Left kidney (tissue), 2 donors: ENCODE data around the gene OXCT1. TPM values are rescaled to one million over a fixed set of nuclear protein-coding genes. Genes with fewer than 3 reads are reported as not detected.
"Not testable (repeated sequence)": the region's sequence is repeated elsewhere in the genome, so short reads cannot be mapped to it uniquely, and the experiment has no call there.

Source experiments
- DNase-seq: peaks from one replicate; pipeline ENCODE4 v3.0.0-alpha.2; 2013
- polyA plus RNA-seq: library from polyadenylated mRNA; unstranded; fragments of 120-200 nt; gene quantifications from one replicate; pipeline ENCODE4 v1.2.1, GENCODE V29; 2013; ENCODE audit not compliant: insufficient read length

Gene OXCT1
- polyA plus RNA-seq, 1 donor = 65.2 TPM

DNA sequence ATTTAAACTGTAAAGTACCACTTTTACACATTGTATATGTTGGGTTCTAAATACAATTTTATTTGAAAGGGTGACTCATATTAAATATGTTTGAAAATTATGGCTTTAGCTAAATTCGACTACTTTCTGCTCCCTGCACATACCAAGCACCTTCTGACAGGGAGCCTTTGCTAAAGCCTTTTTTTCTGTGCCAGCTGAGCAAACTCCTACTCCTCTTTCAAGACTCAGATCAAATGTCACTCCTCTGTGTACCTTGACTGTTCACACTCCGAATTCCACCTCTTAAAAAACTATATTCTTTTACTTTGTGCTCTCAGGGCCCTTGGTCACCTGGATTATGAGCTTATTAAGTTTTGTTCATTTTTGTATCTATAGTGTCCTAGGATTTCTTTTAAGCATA, 6.5 kb upstream of the OXCT1 start:
- DNase-seq = no peak

DNA sequence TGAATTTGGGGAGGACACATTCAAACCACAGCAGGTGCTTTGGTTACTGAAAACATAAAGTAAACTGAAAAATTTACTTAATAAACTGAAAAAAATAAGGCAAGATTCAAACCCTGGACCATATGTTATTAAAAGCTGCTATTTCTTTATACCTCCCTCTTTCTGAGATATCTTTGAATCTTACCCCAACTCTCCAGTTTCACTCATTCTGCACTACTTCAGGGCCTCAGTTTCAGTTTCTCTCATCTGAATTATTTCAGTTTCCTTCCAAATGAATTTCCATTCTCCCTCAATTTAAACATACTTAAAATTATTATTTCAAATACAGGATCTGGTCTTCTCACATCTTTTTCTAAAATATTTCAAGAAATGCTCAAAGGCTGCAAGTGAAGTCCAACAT, 4.9 kb upstream of the OXCT1 start:
- no peak for DNase-seq

DNA sequence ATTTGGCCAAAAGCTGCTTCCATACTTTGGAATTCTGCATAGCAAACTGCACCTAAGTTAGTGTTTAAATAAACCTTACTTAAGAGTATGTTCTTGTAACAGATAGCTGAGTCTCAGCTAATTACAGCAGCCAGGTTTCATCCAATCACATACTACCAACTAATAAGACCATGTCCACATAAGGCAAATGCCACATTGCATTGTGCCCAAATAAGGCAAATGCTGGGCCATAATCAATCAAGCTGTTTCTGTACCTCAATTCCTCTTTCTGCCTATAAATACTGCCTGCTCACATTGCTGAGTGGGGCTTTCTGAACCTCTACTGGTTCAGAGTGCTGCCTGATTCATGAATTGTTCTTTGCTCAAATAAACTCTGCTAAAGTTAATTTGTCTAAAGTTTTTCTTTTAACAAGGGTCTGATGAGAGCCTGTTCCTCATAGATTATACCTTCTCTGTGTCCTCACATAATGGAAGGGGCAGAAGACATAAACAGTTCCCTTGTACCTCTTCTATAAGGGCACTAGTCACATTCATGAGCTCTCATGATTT, 4.4 kb upstream of the OXCT1 start:
- no peak for DNase-seq

DNA sequence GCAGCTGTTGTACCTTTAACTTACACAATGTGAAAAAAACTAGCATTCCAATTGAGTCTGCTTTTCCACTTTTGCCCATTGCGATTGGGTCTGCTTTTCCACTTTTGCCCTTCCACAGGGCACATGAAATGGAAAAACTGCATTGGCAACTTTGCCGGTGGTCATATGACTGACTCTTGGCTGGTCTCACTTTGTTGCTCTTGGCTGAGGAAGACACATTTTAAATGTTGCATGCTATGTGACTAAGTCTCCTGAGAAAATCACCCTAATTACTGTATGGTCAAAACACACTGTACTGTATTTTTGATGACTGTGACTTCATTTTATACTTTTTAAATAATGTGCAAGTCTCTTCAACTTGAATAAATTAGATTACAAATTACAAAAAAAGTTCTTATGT, 1.6 kb upstream of the OXCT1 start:
- DNase-seq = no peak

DNA sequence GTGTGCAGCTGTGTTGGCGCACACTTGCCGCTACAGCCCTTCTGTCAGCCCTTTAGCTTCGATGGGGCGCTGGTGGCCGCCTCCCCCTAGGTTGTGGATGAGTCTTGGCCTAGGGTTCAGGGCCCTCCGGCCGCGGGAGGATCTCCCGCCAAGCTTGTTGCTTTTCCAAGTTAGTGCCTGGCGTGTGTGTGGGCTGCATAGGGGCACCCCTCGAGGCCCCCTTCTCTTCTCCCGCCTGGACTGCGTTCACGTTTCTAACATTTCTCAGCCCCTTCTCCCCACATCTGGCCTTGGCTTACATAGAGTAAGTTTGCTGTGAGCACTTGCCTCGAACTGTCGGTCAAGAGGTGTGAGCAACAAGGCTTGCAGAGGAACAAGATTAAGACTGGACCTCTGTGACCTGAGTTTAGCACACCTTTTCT, 413 bp upstream of the OXCT1 start:
- DNase-seq = no peak

DNA sequence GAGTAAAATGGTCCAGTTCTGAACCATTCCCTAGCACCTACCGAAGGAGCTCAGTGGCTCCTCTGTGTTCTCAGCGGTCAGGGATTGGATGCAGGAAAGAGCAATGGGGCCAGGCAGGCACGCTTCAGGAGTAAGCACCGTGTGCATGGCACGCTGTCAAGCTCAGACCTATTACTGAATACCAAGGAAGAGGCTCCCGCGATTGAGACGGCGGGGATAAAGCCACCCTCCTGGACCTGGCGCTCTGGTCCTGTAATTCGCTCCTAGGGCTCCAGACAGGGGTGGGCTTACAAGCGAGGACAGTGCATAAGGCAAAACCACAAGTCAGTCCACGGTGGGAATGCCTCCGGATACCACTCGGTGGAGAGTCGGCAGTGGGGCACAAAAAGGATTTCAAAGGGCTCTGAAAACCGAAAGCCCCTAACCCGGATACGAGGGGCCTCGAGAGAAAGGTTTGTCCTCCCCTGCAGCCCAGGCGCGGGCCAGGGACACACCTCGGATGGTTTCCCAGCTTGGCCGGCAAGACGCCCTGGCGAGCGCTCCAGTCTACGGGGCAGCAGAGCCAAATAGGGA, 988 bp downstream of the OXCT1 start:
- no peak for DNase-seq

DNA sequence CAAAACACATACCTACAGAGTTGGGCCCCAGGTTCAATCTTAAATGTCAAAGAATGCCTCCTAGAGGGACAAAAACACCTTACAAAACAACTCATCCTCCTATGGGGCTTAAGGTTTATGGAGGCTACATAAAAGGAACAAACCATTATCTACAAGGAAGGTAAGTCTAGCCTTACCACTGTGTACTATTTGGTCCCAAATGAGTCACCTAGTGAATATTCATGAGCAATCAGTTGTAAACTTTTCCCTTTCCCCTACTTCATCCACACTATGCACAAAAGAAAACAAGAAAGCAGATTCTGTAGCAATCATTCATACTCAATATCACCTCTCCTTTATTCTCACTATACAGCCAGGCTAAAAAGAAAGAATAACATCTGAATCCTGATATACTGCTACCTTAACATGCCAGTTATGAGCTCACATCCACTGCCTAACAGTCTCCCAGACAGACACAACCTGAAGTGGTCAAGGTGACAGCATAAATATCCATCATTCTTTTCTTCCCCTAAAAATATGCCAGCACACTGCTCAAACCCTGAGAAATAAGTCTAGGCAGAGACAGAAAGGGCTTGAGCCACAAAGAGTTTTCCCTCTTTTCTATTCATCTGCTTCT, 6.2 kb downstream of the OXCT1 start:
- no peak for DNase-seq

DNA sequence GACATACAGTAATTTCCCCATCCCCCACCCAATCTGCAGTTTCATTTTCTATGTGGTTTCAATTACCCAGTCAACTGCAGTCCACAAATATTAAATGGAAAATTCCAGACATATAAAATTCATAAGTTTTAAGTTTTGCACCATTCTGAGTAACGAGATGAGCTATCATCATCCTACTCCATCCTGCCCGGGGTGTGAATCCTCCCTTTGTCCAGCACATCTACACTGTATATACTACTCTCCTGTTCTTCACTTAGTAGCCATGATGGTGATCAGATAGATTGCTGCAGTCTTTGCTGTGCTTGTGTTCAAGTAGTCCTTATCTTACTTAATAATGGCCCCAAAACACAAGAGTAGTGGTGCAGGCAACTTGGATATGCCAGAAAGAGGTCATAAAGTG, 11.3 kb downstream of the OXCT1 start:
- no peak for DNase-seq

DNA sequence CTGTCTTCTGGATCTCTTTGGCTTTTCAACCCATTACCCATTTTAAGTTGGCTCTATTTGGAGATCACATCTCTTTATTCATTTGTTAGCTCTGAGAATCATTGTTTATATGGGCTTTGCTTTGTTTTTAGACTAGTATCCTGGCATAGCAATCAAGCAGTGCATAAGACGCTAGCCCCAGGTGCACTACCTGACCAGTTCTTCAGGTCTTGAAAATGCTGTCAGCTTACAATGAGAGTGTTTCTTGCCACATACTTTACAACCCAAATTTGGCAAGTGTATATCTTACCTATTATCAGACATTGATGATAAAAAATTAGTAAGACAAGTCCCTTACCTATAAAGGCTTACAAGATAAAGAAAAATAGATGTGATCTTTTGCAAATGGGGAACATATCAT, 12.2 kb downstream of the OXCT1 start:
- DNase-seq = no peak

DNA sequence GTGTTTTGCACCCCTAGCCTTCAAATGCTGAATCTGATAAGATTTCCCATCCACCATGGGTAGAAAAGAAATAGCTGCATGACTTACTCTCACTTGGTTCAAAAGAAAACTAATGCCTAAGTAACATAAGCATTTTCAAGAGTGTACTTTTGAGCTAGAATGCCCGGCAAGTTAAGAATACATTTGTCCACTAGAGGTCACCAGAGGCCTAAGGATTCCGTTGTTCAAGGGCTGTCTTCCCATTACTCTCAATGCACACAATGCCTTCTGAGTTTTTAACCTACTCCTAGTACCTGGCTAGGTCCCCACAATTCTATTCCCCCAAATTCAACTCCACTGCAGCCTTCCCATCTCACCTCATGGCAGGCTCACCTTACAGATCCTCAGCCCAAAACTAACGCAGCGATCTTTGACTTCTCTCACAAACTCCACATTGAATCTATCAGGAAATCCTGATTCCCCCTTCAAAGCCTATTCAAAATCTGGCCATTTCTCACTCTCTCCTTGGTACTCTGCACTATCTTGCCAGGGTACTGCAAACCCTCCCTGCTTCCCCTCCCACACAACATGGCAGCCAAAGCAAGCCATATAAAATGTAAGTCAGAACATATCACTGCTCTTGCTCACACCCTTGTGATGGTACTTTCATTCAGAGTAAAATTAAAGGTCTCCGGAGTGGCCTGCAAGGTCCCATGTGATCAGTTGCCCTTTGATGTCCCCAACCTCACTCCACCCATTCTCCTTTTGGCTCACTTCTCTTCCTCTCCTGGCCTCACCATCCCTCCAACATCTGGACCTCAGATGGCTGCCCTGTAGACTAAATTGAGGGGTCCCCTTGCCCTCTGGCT, 13.4 kb downstream of the OXCT1 start:
- DNase-seq = peak; percentile 82

DNA sequence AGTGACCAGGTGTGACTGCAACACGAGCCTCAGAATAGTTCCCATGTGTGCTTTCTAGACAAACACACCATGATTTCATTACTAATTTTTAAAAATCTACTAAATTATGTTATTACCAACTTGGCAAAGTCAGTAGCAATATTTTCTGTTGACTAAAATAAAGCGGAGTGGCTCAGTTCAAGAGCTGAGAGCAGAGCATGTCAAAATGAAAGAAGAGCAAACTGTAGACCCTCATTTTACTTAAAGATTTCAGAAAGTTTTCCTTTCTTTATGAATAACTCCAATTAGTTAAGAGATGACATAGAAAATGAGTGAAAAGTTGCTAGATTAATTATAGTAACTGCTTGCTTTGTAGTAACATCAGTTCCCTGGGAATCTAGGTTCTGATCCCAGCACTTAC, 17.9 kb downstream of the OXCT1 start:
- DNase-seq = no peak

DNA sequence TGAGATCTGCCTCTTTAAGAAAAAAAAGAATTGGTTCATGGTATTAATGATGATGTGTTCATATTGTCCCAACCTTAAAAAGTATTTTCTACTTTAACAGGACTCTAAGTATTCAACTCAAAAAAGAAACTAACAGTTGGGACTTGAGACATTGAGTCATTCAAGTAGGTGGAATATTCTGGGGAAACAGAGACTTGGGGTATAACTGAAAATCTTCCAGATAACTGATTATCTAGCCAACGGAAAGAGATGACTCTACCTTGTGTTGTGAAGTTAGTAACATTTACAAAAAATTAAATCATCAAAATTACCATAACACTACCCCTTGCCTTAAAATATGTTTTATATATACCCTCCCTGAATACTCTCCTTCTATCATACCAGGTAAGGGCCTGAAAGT, 19.1 kb downstream of the OXCT1 start:
- no peak for DNase-seq

DNA sequence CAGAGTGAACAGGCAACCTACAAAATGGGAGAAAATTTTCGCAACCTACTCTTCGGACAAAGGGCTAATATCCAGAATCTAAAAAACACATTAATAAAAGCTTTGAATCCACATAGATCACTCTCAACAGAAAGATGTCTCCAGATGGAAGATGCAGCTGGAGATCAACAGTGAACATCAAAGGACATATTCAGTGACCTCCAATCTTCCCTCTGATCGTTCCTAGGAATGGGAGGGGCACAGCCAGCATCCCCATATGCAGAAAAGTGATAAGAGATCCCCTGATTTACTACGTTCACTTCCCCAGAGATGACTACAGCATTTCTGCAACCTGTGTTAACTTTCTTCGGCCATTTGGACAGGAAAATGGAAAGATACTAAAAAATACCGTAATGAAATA, 21.2 kb downstream of the OXCT1 start:
- DNase-seq = no peak

DNA sequence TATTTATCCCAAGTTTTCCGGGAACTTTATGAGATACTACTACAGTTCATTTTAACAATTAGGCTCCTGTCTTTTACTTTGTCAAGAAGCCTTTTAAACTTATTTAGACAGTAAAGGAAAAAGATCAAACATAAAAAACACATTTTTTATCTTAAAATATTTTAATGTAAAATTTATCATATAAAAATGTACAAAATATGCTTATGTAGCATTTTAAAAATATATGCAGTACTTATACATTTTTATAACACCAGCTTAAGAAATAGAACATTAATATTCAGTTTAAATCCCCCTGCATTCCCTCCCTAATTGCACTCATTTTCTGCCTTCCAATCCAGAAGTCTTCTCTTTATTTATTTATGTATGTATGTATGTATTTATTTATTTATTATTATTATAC, 24.5 kb downstream of the OXCT1 start:
- not testable (repeated sequence) for DNase-seq

DNA sequence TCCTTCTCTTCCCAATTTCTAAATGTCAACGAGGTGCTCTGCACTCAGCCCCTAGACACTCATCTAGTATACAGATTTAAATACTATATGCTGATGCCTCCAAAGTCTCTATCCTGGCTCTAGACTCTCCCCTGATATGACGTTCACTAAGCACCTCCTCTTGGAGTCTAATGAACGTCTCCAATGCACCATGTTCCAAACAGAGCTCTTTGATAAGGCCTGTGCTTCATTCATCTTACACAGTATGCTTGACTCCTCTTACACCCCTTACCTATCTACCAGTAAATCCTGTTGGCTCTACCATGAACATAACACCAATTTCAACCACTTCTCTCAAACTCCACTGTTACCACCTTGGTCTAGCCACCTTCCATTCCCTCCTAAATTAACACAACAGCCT, 25.7 kb downstream of the OXCT1 start:
- DNase-seq = no peak

DNA sequence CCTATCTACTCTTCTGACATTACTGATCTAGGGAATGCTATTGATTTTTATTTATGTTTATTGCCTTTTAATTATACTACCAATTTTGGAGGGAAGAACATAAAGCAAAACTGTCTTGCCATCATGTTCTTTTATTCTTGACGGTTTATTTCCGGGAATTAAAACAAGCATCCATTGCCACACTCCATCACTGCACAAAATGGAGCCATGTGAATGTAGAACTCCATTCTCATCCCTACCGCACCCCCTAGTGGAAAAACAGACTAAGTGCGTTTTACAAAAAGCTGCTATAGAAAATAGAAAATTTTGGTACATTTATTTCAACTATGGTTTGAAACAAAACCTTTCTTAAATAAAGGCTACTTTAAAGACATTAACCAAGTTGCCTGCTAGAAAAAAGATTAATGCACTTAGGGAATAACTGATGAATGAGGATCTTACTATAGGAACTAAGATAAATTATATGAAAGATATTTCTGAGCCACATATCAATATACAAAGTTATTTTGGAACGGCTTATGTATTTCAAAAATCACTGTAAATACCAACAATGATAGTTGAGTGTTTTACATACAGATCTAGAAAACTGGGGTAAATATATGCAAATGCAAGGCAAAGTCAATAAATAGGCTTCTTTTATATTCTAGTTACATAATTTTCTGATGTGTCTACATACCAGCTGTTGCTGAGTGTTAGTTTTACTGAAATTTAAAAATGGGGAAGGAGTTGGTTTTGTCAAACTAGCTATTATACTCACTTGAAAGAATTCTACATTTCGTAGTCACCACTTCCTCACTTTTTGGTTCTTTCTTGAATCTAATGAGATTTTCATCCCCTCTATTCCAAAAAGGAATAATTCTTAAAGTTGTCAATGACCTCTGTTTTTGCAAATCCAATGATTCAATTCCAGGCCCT, 26.5 kb downstream of the OXCT1 start:
- peak; percentile 42 for DNase-seq

DNA sequence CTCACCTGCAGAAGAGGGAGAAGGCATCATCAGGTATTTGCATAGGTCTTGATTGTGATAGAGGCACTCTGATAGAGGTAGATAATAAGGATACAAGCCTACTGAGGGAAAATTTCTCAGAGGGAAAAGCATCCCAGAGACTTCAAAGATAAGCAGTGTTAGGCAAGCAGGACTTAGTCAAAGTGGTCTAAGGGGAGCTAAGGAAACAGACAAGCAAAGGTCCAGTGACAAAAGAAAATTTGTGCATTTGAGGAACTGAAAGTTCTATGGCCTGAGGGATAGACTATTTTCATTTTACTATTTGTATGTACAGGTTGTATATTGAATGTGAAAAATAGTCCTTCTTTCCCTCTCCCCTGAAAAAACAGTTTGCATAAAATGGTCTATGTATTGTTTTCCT, 27.4 kb downstream of the OXCT1 start:
- DNase-seq = no peak

DNA sequence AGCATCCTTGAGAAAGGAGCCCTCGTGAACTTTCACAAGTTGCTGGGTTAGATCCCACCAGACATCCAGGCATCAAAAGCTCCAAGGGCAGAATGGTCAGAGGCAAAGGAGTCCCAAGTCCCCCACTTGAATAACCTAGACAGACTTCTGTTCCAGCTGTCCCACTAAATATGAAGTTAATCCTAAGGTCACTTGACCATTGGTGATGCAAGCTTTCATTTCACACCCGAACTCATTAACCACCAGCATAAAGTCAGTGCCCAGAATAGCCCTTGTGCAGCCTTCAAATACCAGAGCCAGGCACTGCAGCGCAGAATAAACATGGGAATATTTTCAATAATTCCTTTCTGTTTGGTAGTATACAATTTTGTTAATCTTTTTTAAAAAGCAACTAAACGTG, 28.9 kb downstream of the OXCT1 start:
- DNase-seq = no peak

DNA sequence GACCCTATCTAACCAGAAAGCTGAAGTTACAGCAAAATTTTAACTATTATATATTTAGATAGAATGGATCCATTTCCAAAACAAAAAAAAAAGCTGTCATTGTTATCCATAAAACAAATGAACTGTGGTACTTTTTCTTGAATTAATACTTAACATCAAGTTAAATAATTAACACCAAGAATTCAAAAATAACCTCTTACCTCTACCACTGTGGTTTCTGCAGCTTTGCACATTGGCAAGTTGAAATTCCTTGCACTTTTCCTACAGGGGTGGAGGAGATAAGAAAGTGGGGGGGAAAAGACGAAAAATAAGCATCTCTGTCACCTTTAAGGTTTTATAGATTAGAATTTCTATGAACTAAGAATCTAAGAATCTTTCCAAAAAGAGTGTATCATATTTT, 30.0 kb downstream of the OXCT1 start:
- no peak for DNase-seq

DNA sequence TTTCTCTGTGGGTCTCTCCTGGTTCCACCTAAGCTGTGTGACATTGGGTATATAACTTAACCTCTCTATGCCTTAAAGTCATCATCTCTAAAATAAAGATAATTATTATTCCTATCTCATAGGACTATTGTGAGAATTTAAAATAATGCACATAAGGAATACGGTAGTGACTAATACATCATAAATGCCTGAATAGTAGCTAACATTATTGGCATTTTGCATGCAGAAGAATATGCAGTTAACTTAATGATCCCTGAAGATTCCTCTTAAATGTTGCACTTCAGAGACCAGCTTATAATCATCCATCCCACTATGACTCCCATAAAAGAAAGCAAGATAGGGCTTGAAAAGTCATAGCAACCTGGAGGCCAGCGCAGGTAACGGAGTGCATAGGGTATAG, 32.4 kb downstream of the OXCT1 start:
- no peak for DNase-seq

DNA sequence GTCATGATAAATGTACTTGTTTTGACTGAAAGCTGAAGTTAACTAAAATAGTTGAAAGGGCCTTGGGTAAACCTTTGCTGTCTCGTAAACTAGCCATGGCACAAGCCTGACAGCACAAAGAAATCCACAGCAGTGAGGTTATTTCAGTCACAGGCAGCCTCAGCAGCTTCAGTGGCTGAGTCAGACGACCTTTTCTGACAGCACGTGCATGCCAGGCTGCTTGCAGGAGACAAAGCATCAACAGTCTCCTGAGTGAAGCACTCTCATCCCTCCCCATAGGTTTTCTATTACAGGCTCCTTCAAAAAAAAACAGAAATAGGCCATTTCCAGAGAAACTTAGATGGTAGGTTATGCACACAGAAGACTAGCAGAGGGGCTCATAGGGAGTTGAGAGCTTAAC, 34.6 kb downstream of the OXCT1 start:
- DNase-seq = peak; percentile 17

DNA sequence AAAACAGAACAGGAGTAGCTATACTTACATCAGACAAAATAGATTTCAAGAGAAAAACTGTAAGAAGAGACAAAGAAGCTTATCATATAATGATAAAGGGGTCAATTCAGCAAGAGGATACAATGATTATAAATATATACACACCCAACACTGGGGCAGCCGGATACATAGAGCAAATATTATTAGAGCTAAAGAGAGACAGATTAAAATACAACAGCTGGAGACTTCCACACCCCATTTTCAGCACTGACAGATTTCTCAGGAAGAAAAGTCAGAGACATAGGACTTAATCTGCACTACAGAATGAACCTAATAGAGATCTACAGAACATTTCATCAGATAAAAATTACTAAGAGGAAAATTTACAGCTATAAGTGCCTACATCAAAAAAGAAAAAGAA, 35.7 kb downstream of the OXCT1 start:
- no peak for DNase-seq
